ENCODE data around the gene NR5A1. TPM values are rescaled to one million over a fixed set of nuclear protein-coding genes. Genes with fewer than 3 reads are reported as not detected.
A peak's percentile ranks its signal among the peaks of the same experiment; 100 is the strongest.

NR5A1 gene
- total and polyA plus RNA-seq, 2 experiments from 2014 or later = 0.21 TPM; not detected in 1

- H2AFZ ChIP-seq = no peak overlapping the region
- Mint-ChIP-seq H3K4me1 (peaks cover 12% of the 10 kb centered on the region), H3K36me3 (ENCODE audit: low read depth) (no peaks in the 10 kb centered on the region), H3K9me3 (no peaks in the 10 kb centered on the region), H3K27me3 (ENCODE audit: insufficient read depth, low read depth, poor library complexity) (peaks cover 32% of the 10 kb centered on the region), H3K4me3 (no peak overlapping the region), H3K27ac (no peak overlapping the region)
- no peak overlapping the region for H3K27ac ChIP-seq (ENCODE audit: low read depth)
- H3K27me3 ChIP-seq (ENCODE audit: insufficient read depth) = peaks cover 42% of the 10 kb centered on the region
- H3K79me2 ChIP-seq (replicated peaks; ENCODE audit: insufficient read depth) = no peaks in the 10 kb centered on the region
- H3K4me1 ChIP-seq (ENCODE audit: insufficient read depth) = peaks cover 9% of the 10 kb centered on the region; the same call in 1 of the 2 replicates
- H3K9me2 ChIP-seq (ENCODE audit: insufficient read depth) = no peaks in the 10 kb centered on the region
- DNase-seq (ENCODE audit: low spot score) = peak; percentile 57
- H3K4me2 ChIP-seq = no peak overlapping the region; the same call in 1 of the 2 replicates
- H4K20me1 ChIP-seq (replicated peaks; ENCODE audit: insufficient read depth) = no peaks in the 10 kb centered on the region
- 0 out of 2 replicates have a peak, but pooled peaks cover 2% of the 10 kb centered on the region for H3F3A ChIP-seq (replicated peaks; ENCODE audit: low read depth)
- H3K36me3 ChIP-seq (ENCODE audit: insufficient read depth) = no peaks in the 10 kb centered on the region
- H3K4me3 ChIP-seq = no peak overlapping the region
- no peak for TF ChIP-seq JUNB (IDR thresholded peaks at IDR 0.05; ENCODE audit: unreplicated experiment)
- TF ChIP-seq, protein P1, sequence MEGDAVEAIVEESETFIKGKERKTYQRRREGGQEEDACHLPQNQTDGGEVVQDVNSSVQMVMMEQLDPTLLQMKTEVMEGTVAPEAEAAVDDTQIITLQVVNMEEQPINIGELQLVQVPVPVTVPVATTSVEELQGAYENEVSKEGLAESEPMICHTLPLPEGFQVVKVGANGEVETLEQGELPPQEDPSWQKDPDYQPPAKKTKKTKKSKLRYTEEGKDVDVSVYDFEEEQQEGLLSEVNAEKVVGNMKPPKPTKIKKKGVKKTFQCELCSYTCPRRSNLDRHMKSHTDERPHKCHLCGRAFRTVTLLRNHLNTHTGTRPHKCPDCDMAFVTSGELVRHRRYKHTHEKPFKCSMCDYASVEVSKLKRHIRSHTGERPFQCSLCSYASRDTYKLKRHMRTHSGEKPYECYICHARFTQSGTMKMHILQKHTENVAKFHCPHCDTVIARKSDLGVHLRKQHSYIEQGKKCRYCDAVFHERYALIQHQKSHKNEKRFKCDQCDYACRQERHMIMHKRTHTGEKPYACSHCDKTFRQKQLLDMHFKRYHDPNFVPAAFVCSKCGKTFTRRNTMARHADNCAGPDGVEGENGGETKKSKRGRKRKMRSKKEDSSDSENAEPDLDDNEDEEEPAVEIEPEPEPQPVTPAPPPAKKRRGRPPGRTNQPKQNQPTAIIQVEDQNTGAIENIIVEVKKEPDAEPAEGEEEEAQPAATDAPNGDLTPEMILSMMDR (conservative IDR thresholded peaks at IDR 0.05; ENCODE audit: low read depth in 2 of 2) = peak; percentile 39 to 87; a peak in 3 of 4 replicates
- peak; percentile 48 for ATAC-seq
These were observed 31.9 kb downstream of the NR5A1 start for GRCh38 chr9:124475158-124475867.

DNA sequence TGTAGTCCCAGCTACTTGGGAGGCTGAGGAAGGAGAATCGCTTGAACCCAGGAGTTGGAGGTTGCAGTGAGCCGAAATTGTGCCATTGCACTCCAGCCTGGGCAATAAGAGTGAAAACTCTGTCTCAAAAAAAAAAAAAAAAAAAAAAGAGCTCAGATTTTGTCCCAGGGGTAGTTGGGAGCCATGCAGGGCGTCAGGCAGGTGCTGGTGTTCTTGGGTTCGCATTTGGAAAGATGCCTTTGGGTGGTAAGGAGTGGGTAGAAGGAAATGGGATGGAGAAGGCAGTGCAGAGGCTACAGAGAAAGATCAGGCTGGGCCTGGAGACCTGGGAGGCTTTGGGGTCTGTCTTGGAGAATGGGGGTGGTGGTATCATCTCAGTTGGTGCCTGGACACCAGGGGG is 33.0 kb downstream of the NR5A1 start:
- Histone ChIP-seq H3K79me2 (replicated peaks; ENCODE audit: insufficient read depth) (no peaks in the 10 kb centered on the region), H3K27me3 (ENCODE audit: insufficient read depth) (peaks cover 30% of the 10 kb centered on the region), H3K27ac (ENCODE audit: low read depth) (no peak overlapping the region), H3K36me3 (ENCODE audit: insufficient read depth) (no peaks in the 10 kb centered on the region), H3K4me3 (no peak overlapping the region), H3K4me2 (no peak overlapping the region), H3K4me1 (ENCODE audit: insufficient read depth) (peaks cover 7% of the 10 kb centered on the region; the same call in 1 of the 2 replicates), H3K9me2 (ENCODE audit: insufficient read depth) (no peaks in the 10 kb centered on the region), H2AFZ (no peak overlapping the region), H3F3A (replicated peaks; ENCODE audit: low read depth) (0 out of 2 replicates have a peak, but pooled peaks cover 2% of the 10 kb centered on the region), H4K20me1 (replicated peaks; ENCODE audit: insufficient read depth) (no peaks in the 10 kb centered on the region)
- no peak for ATAC-seq
- no peaks in the 10 kb centered on the region for H3K36me3 Mint-ChIP-seq (ENCODE audit: low read depth)
- DNase-seq (ENCODE audit: low spot score) = no peak
- no peak overlapping the region for H3K27ac Mint-ChIP-seq
- peaks cover 7% of the 10 kb centered on the region for H3K4me1 Mint-ChIP-seq
- H3K4me3 Mint-ChIP-seq = no peak overlapping the region
- H3K9me3 Mint-ChIP-seq = no peaks in the 10 kb centered on the region
- peaks cover 20% of the 10 kb centered on the region for H3K27me3 Mint-ChIP-seq (ENCODE audit: insufficient read depth, low read depth, poor library complexity)
- TF ChIP-seq, protein P1 (conservative IDR thresholded peaks at IDR 0.05; ENCODE audit: low read depth in 2 of 2) = no peak
- TF ChIP-seq EZH2phosphoT487 (IDR thresholded peaks at IDR 0.05; ENCODE audit: unreplicated experiment) (no peak), ZNF114 (CRISPR knock-in tag; IDR thresholded peaks at IDR 0.05) (no peak), POLR2AphosphoS5 (IDR thresholded peaks at IDR 0.05; ENCODE audit: low read depth) (no peak), ETS1 (IDR thresholded peaks at IDR 0.05) (no peak), ZNF462 (CRISPR knock-in tag; IDR thresholded peaks at IDR 0.05) (no peak)

Data from GM23338 (cell line).